AG09309 (cell line): ENCODE data around the gene AGAP1.
"Not testable (repeated sequence)": the region's sequence is repeated elsewhere in the genome, so short reads cannot be mapped to it uniquely, and the experiment has no call there.

Experiments
- DNase-seq: peaks from one replicate; pipeline ENCODE4 v3.0.0-alpha.2; 2010; ENCODE audit warnings: low read depth
- H3K4me3 ChIP-seq: 2 replicates; pipeline ENCODE4 v1.5.1; 2011; ENCODE audit warnings: mild to moderate bottlenecking, low read depth, low read length, moderate library complexity; ENCODE audit not compliant: control insufficient read depth
- TF ChIP-seq, protein P1 (sequence below): IDR thresholded peaks from 2 replicates; pipeline ENCODE4 v1.5.1; 2011; ENCODE audit warnings: mild to moderate bottlenecking, low read depth, low read length, inconsistent platforms; ENCODE audit not compliant: insufficient read depth, control insufficient read depth; ENCODE audit errors: missing control alignments

AGAP1 gene

DNA sequence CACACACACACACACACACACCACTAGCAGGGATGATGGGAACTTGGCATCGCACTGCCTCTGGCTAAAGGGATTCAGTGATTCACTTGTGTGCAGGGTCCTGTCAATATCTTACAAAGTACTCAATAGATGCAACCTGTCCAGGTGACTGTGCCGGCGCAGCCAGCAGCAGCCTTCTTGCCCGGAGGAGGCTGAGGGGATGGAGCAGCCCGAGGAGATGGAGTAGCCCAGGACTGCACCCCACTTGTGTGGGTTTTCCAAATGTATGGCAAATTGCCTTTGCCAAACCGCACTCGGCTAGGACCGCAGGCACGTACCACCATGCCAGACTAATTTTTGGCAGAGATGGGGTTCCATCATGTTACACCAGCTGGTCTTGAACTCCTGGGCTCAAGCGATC, 643.2 kb downstream of the AGAP1 start:
- TF ChIP-seq, protein P1, sequence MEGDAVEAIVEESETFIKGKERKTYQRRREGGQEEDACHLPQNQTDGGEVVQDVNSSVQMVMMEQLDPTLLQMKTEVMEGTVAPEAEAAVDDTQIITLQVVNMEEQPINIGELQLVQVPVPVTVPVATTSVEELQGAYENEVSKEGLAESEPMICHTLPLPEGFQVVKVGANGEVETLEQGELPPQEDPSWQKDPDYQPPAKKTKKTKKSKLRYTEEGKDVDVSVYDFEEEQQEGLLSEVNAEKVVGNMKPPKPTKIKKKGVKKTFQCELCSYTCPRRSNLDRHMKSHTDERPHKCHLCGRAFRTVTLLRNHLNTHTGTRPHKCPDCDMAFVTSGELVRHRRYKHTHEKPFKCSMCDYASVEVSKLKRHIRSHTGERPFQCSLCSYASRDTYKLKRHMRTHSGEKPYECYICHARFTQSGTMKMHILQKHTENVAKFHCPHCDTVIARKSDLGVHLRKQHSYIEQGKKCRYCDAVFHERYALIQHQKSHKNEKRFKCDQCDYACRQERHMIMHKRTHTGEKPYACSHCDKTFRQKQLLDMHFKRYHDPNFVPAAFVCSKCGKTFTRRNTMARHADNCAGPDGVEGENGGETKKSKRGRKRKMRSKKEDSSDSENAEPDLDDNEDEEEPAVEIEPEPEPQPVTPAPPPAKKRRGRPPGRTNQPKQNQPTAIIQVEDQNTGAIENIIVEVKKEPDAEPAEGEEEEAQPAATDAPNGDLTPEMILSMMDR, result no peak
- H3K4me3 ChIP-seq, result no peak overlapping the region
- DNase-seq, result no peak

DNA sequence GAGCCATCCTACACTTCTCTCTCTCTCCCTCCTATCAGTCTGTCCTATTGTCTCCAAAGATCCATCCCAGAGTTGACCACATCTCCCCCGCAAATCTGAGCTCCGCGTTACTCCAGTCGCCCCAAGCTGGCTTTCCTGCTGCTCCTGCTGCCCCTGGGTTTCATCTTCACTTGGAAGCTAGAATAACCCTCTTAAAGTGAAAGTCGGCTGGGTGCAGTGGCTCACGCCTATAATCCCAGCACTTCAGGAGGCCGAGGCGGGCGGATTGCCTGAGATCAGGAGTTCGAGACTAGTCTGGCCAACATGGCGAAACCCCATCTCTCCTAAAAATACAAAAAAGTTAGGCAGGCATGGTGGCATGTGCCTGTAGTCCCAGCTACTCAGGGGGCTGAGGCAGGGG, 647.8 kb downstream of the AGAP1 start:
- H3K4me3 ChIP-seq, DNase-seq: not testable (repeated sequence)

DNA sequence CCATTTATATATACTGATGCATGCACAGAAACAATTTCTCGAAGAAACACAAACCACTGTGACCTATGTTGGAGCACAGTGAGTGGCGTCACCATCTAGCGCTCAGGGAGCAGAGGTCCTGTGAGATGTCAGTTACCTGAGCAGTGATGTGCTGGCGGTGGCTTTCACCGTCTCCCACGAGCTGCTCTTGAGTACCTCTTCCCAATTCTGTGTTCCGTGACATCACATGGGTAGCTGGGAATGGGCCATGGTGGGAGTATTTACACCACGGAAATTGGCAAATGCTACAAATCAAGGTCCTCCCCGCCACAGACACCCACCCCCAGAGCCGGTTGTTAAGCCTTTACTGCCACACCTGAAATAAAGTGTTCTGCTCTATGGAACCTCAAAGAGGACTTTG, 650.0 kb downstream of the AGAP1 start:
- no peak overlapping the region for H3K4me3 ChIP-seq
- DNase-seq, result no peak
- TF ChIP-seq, protein P1, result no peak

DNA sequence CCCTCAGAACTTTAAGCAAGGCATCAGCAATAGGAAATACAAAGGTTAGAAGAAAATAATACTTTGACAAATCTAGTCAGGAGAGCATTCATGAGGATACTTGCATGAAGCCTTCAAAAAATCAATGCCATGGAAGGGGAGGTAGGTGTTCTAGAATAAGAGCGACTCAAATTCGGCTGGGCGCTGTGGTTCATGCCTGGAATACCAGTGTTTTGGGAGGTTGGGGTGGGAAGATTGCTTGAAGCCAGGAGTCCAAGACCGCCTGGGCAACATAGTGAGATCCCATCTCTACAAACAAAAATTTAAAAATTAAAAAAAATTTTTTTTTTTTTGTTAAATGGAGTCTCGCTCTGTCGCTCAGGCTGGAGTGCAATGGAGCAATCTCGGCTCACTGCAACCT, 652.6 kb downstream of the AGAP1 start:
- TF ChIP-seq, protein P1, result no peak
- no peak overlapping the region for H3K4me3 ChIP-seq
- DNase-seq, result no peak

DNA sequence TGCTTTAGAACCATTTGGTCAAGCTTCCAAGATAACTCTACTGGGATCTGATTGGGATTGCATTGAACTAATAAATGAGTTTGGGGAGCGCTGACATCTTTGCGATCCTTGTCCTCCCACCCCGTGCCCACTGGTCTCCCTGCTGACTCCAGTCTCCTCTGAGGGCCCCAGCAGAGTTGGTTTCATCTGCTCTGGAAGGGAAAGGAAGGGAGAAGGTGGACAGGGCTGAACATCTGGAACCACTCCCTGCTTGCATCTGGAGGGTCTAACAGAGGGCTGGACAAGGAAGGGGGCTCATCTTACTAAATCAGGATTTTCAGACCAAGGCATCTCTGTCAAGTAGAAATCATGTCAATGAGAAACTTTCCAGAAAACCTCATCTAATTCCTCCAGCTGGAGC, 661.6 kb downstream of the AGAP1 start:
- H3K4me3 ChIP-seq, result no peak overlapping the region
- TF ChIP-seq, protein P1, result no peak
- no peak for DNase-seq

DNA sequence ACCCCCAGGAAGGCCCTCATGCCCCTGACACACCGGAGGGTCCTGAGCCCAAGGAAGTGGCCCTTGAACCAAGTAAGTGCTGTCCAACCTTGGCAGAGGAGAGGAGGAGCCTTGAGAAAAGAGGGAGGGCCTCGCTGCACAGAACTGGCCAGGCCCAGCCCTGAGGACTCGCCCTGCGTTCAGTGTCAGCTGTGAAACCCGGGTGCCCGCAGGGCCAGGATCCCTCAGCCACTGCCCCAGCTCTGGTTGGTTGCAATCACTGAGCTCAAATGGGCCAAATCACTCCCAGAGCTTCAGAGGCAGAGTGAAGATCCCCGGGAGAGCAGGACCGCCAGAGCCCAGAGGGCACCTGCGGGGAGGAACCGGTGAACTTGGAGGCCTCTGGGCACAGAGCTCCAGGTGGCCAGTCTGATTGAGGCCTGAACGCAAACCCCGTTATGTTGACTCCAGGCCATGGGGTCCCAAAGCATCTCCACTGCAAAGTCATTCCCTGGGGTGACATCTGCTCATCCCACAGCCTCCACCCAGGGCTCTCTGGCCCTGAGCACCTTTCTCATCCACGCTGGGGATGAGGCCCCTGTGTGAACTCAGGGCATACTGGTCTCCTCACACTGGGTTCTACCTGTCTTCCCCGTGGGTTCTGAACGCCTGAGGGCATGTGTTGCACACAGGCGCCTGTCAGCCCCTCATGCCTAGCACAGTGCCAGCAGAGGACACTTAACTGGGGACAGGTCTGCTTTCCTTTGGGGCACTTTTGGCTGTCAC, 662.4 kb downstream of the AGAP1 start:
- TF ChIP-seq, protein P1, result no peak
- no peak for DNase-seq
- H3K4me3 ChIP-seq, result no peak overlapping the region

DNA sequence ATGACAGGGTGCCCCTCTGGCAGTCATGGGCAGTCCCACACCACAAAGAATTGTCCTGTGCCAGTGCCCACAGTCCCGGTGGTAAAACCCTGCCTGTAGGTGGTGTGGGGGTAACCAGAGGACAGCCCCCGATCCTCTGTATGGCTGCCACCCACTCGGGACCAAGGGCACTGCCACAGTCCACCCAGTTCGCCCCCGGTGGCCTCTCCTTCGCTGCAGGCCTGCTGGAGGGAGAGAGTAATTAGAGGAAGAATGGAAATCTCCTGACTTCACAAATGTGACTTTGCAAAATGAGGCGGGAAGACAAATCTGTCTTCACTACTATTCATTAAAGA, 663.0 kb downstream of the AGAP1 start:
- TF ChIP-seq, protein P1, result no peak
- DNase-seq, result no peak
- no peak overlapping the region for H3K4me3 ChIP-seq
